Amniotic epithelial cell (primary cell): ENCODE measurements around the gene CFAP221.

Source experiments
- DNase-seq: peaks from one replicate; pipeline ENCODE4 v3.0.0-alpha.2; 2010; ENCODE audit warnings: low read depth

The CFAP221 gene

DNA sequence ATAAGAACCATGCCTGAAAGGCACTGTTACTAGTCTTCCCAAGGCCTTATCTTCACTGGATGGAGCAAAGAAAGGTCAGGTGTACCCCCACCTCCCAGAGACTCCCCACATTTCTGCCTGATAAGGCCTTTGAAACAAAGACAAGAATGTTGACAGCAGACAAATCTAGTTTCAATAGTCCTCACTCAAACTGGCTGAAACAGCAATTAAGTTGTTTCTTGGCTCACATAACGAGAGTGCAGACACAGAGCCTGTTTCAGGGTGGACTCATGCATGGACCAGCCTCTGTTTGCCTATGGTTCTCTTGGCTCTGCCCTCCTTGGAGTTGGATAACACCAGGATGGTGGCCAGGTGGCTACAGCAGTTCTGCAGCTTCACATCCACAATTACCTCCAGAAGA, 7.5 kb upstream of the CFAP221 start:
- DNase-seq, result no peak

DNA sequence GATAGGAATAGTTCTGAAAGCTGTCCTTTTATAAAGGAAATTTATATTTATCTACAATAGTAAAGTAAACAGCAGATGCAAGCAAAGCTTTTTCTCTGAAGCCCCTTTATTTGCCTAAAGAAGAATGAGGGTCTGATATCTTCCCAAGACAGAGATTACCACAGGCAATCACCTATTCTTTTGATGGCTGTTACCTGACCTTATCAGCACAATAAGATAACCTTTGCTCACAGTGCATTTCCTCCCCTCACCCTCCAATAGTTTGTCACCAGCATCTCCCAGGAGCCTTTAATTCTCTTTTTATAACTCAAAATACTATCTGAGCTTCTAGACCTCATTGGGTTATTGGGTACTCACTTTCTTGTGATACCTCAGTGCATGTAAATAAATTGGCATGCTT, 6.5 kb upstream of the CFAP221 start:
- DNase-seq, result no peak

DNA sequence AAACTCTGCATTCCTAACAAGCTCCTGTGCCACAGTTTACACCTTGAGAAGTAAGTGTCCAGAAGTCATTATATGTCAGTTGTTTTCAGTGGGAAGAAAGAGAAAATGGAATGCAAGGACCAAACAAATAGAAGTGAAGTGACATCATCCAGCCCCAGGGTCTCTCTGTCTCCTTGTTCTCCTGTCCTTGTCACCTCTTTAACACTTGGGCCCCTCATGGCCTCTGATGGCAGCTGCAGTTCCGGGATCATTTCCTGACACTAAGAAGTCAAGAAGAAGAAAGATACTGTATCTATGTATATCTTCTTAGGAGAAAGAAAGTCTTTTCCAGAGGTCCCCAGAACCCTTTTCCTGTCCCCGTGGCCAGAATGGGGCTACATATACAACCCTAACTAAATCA, 2.8 kb upstream of the CFAP221 start:
- DNase-seq, result no peak

- peak; percentile 89 for DNase-seq
These were observed 758 bp downstream of the CFAP221 start for GRCh38 chr2:119544939-119545475.

GRCh38 chr2:119545754-119546446, 1.7 kb downstream of the CFAP221 start:
- DNase-seq, result peak; percentile 98

- DNase-seq, result peak; percentile 69
These were observed 2.2 kb downstream of the CFAP221 start for GRCh38 chr2:119546447-119546767.

- DNase-seq, result no peak
These were observed 4.4 kb downstream of the CFAP221 start for GRCh38 chr2:119548516-119549120.

- peak; percentile 81 for DNase-seq
These were observed 5.0 kb downstream of the CFAP221 start for GRCh38 chr2:119549241-119549640.

GRCh38 chr2:119550346-119550745, 6.1 kb downstream of the CFAP221 start:
- peak; percentile 38 for DNase-seq

DNA sequence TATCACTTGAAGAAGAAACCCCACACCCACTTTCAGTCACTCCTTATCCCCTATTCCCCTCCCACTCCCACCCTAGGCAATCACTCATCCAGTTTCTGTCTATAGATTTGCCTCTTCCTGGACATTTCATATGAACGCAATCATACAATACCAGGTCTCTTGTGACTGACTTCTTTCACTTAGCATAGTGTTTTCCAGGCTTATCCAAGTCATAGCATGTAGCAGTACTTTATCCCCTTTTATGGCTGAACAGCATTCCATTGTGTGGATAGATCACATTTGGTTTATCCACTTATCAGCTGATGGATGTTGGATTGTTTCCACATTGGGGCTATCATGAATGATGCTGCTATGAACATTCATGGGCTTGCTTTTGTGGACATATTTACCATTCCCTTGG, 6.6 kb downstream of the CFAP221 start:
- DNase-seq, result peak; percentile 24

DNA sequence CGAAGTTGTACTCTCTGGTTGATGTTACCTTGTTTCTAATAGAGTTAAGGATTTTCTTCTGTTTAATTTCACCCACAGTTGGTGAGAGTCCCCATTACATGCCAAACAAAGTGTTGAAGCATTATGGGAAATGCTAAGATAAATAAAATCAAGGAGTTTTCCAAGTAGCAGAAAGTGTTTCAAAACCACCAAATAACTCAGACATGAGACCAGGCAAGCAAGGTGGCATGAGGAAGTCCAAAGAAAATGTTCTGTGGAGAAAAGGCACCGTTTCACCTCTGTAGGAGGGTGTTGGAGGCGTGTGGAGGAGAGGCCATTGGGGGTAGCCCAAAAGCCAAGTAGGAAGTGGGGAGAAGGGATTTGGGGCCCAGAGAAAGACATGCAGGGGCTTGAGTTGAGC, 8.7 kb downstream of the CFAP221 start:
- DNase-seq, result no peak

DNA sequence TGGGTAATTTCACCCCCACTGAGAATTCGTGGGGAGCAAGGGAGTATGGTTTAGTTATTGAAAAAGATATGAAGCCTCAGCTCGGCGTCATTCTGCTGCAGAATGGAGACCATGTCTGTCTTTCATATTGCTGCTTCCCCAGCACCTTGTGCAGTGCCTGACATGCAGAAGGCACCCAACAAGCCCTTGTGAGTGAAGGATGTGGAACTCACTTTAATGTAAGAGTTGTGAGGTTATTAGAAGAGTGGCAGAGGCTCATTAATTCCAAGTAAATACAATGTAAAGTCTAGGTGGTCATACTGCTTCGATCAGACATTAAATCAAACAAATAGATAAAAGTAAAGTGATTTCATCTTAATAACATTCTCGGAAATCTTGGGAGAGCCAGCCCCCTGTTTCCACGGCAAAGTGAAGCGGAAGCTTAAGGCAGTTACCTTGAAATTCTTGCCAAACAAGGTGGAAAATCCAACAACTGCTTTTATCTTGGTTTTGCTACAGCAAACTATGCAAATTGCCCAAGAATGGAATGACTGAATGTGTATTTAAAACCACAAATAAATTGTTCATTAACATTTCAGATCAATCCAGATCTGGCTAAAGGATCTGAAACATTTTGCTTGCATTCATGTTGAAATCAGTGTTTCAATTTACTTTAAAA, 9.6 kb downstream of the CFAP221 start:
- DNase-seq, result no peak

GRCh38 chr2:119565481-119565880, 21.2 kb downstream of the CFAP221 start:
- DNase-seq, result no peak

- DNase-seq, result no peak
These were observed 23.0 kb downstream of the CFAP221 start for GRCh38 chr2:119567292-119567691.

DNA sequence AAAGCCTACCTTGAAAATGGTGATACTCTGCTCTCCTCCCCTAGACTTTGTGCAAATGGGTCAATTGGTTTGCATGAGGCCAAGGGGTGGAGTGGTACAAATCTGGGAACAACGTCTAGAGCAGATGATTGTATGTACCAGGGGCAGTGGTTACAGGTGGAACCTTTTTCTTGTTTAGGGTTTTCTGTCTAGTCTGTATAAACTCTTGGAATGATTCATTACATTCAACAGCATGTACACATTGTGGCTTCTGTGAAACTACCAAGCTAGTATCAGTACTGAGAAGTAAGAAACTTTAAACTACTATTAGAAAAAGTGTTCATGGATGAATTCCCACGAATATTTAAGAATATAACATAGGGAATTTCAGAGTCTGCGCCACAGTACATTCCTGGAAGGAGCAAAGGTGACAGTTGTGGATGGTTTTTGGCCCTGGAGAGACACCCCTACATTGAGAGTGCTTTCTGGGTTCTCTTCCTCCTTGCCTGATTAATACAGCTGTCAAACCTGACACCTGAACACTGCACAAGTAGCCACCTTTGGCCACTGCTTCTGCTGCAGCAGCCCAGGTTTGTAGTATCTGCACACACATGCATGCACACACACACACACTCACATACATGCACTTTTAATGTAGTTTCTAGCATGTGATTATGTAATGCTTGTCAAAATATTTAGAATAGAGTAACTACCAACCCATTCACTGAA, 30.0 kb downstream of the CFAP221 start:
- DNase-seq, result no peak

GRCh38 chr2:119574864-119575263, 30.6 kb downstream of the CFAP221 start:
- DNase-seq, result no peak

DNA sequence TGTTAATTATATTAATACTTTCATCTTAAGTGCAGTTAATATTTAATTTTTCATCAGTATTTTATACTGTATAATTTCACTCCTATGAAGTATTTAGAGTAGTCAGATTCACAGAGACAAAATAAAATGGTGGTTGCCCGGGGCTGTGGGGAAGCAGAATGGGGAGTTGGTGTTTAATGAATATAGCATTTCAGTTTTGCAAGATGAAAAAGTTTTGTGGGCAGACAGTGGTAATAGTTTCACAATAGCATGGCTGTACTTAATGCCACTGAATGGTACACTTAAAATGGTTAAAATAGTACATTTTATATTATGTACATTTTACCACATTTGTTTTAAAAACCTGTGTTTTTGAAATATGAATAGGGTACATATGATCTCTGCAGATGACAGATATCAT, 31.2 kb downstream of the CFAP221 start:
- peak; percentile 47 for DNase-seq

GRCh38 chr2:119579424-119580295, 35.4 kb downstream of the CFAP221 start:
- no peak for DNase-seq

DNA sequence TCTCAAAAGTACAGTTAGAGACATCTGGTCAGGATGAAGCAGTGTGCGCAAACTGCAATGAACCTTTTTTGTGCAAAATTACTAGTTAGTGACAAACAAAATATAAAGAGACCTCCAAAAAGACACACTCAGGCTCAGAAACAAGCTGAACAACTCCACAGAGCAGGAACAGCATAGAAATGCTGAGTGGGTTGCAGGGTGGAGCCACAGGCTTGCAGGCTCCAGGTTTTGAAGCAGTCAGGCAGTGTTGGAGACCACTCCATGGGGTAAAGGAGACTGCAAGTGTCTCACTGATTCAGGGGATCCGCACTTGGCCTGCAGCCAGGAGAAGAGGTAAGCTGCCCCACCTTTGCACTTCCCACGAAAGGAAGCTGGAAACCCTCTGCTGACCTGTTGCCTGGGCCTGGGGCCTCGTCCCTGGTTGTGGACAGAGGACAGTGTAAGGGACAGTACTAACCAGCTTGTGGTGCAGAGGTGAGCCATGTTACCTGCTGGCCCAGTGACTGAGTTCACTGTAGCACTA, 36.4 kb downstream of the CFAP221 start:
- DNase-seq, result no peak

GRCh38 chr2:119583291-119583690, 39.0 kb downstream of the CFAP221 start:
- no peak for DNase-seq

GRCh38 chr2:119584469-119584868, 40.2 kb downstream of the CFAP221 start:
- no peak for DNase-seq
